BJ (cell line): ENCODE measurements around the gene GDE1. TPM values are rescaled to one million over a fixed set of nuclear protein-coding genes. Genes with fewer than 3 reads are reported as not detected.

Source experiments
- CTCF ChIA-PET: fragments of 350-600 bp; formaldehyde crosslinking; extraction: SDS; loops from one replicate; lab custom pipeline; 2021; ENCODE audit warnings: antibody characterized with exemption, inconsistent platforms; lab: Yijun Ruan, JAX
- POLR2A ChIA-PET: fragments of 300-600 bp; sonication (Branson Sonifier 250); formaldehyde crosslinking; extraction: SDS; loops from one replicate; lab custom pipeline; 2021; ENCODE audit warnings: antibody characterized with exemption; lab: Charles Lee
- DNase-seq: peaks from one replicate; pipeline ENCODE4 v3.0.0-alpha.2; 2011; ENCODE audit warnings: low read depth
- H3K27me3 ChIP-seq: 2 replicates; pipeline ENCODE4 v1.6.0; 2011; ENCODE audit warnings: low read length; ENCODE audit not compliant: control insufficient read depth, insufficient read depth
- H3K36me3 ChIP-seq: 2 replicates; pipeline ENCODE4 v1.5.1; 2011; ENCODE audit warnings: low read length; ENCODE audit not compliant: control insufficient read depth, insufficient read depth
- H3K4me3 ChIP-seq: 2 replicates; pipeline ENCODE4 v1.5.1; 2011; ENCODE audit warnings: low read depth, mild to moderate bottlenecking, control low read depth, low read length
- polyA plus RNA-seq: library from polyadenylated mRNA; depleted of rRNA; stranded (reverse); fragments of >200 nt; gene quantifications from 2 replicates; pipeline ENCODE4 v1.2.3, GENCODE V29; 2011
- TF ChIP-seq, protein P1 (sequence below): IDR thresholded peaks from 2 replicates; pipeline ENCODE4 v1.5.1; 2011; ENCODE audit warnings: low read depth, mild to moderate bottlenecking, control low read depth, inconsistent platforms, low read length, moderate library complexity; ENCODE audit not compliant: insufficient read depth

Gene GDE1
- polyA plus RNA-seq, 1 experiment = 39.7 TPM

- no peak overlapping the region for H3K4me3 ChIP-seq
- ChIA-PET POLR2A (no interaction called here), CTCF (interaction anchor here (1.4 kb wide), 1 partner anchor 320 kb away, joined by 3 read pairs; no protein-coding TSS in a partner anchor)
- no peaks in the 10 kb centered on the region for H3K27me3 ChIP-seq
- H3K36me3 ChIP-seq = peaks cover 6% of the 10 kb centered on the region; the same call in 1 of the 2 replicates
- DNase-seq = no peak
- TF ChIP-seq, protein P1, sequence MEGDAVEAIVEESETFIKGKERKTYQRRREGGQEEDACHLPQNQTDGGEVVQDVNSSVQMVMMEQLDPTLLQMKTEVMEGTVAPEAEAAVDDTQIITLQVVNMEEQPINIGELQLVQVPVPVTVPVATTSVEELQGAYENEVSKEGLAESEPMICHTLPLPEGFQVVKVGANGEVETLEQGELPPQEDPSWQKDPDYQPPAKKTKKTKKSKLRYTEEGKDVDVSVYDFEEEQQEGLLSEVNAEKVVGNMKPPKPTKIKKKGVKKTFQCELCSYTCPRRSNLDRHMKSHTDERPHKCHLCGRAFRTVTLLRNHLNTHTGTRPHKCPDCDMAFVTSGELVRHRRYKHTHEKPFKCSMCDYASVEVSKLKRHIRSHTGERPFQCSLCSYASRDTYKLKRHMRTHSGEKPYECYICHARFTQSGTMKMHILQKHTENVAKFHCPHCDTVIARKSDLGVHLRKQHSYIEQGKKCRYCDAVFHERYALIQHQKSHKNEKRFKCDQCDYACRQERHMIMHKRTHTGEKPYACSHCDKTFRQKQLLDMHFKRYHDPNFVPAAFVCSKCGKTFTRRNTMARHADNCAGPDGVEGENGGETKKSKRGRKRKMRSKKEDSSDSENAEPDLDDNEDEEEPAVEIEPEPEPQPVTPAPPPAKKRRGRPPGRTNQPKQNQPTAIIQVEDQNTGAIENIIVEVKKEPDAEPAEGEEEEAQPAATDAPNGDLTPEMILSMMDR = no peak
Observed at GRCh38 chr16:19499481-19499880, 22.4 kb downstream of the GDE1 start.

DNA sequence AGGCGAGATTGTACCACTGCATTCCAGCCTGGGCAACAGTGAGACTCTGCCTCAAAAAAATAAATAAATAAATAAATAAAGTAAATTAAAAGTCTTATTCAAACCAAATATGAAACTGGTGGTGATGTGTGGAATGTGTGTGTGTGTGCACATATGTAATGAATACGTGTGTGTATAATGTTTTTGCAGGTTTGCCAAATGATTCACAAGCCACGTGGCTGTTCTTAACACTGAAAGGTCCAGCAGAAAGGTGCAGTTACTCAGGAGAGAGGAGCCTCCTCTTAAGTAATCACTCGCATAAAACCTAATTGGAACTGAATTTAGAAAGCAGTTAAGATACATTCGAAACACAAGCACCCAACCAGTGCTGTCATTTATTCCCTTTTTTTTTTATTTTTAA, 22.9 kb downstream of the GDE1 start:
- Histone ChIP-seq H3K27me3 (no peaks in the 10 kb centered on the region), H3K4me3 (no peak overlapping the region), H3K36me3 (peaks cover 6% of the 10 kb centered on the region; the same call in 1 of the 2 replicates)
- no peak for DNase-seq
- TF ChIP-seq, protein P1 = no peak
- ChIA-PET CTCF (interaction anchor here (1.4 kb wide), 1 partner anchor 320 kb away, joined by 3 read pairs; no protein-coding TSS in a partner anchor), POLR2A (no interaction called here)

DNA sequence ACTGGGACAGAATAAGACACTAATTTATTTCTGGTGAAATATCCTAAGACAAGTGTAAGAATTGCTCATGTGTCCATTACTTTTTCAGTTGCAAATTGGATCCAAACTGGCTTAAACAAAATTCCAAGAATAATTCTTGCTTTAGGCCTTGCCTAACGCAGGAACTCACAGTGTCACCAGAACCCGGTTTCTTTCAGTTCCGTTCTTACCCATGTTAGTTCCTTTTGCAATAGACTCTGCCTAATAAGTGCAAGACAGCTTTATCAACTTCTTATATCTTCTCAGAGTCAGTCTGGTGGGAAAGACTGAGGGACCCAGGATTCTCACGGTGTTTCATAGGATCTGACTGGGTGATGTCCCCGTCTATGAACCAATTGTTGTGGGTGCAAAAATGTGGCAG, 24.7 kb downstream of the GDE1 start:
- no peak for DNase-seq
- ChIA-PET POLR2A (no interaction called here), CTCF (interaction anchor here (0.7 kb wide), 1 partner anchor 409 kb away, joined by 3 read pairs; no protein-coding TSS in a partner anchor)
- TF ChIP-seq, protein P1 = no peak
- no peak overlapping the region for H3K4me3 ChIP-seq
- peaks cover 3% of the 10 kb centered on the region; the same call in 1 of the 2 replicates for H3K36me3 ChIP-seq
- no peaks in the 10 kb centered on the region for H3K27me3 ChIP-seq

DNA sequence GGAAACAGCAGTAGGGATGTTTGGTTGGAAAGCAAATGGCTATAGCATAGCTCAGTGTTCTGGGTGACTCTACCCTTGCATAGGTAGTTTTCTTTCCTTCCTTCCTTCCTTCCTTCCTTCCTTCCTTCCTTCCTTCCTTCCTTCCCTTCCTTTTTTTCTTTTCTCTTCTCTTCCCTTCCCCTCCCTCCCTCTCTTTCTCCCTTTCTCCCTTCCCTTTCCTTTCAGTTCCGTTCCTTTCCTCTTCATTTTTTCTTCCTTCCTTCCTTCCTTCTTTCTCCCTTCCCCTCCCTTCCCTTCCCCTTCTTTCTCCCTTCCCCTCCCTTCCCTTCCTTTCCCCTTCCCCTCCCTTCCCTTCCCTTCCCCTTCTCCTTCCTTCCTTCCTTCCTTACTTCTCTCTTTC, 31.3 kb downstream of the GDE1 start:
- ChIA-PET CTCF (interaction anchor here (0.9 kb wide), 1 partner anchor 13 kb away, joined by 3 read pairs; no protein-coding TSS in a partner anchor), POLR2A (no interaction called here)
- TF ChIP-seq, protein P1 = no peak
- no peak overlapping the region for H3K4me3 ChIP-seq
- DNase-seq = no peak
- H3K27me3 ChIP-seq = no peaks in the 10 kb centered on the region
- H3K36me3 ChIP-seq = no peaks in the 10 kb centered on the region

DNA sequence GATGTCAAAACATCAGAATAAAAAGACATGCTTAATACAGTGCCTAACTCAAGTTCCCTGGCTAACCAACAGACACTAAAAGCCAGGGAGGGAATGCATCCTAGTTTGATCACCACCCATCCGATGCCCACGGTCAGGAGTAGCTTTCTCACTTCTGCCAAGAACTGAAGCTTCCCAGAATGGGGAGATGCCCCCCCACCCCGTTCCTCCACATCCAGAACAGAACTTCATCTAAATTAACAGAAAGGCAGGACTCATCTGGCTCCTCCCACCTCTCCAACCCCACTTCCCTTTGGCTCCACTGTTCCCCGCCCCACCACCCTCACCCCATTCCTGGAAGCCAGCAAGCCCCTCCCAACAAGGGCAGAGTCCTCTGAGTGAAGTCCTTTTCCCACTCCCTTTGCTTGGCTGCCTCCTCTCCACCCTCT, 33.7 kb downstream of the GDE1 start:
- TF ChIP-seq, protein P1 = no peak

More for the DNA sequence above, 33.7 kb downstream of the GDE1 start:
- Histone ChIP-seq H3K4me3 (no peak overlapping the region), H3K36me3 (no peaks in the 10 kb centered on the region), H3K27me3 (no peaks in the 10 kb centered on the region)
- no peak for DNase-seq
- ChIA-PET POLR2A (no interaction called here), CTCF (interaction anchor here (1.1 kb wide), 1 partner anchor 20 kb away, joined by 3 read pairs; no protein-coding TSS in a partner anchor)
